Stimulated activated CD4-positive, alpha-beta T cell treated with anti-CD3 and anti-CD28 coated beads, TNF-alpha, amount 100 ng/mL, for 4 hours (primary cell): ENCODE results near the gene EEPD1.

Source experiments
- DNase-seq, 3 experiments: peaks; one replicate each; pipeline ENCODE4 v3.0.0-alpha.2; 2020; ENCODE audit warnings: low read depth in 3 of 3

Gene EEPD1

DNA sequence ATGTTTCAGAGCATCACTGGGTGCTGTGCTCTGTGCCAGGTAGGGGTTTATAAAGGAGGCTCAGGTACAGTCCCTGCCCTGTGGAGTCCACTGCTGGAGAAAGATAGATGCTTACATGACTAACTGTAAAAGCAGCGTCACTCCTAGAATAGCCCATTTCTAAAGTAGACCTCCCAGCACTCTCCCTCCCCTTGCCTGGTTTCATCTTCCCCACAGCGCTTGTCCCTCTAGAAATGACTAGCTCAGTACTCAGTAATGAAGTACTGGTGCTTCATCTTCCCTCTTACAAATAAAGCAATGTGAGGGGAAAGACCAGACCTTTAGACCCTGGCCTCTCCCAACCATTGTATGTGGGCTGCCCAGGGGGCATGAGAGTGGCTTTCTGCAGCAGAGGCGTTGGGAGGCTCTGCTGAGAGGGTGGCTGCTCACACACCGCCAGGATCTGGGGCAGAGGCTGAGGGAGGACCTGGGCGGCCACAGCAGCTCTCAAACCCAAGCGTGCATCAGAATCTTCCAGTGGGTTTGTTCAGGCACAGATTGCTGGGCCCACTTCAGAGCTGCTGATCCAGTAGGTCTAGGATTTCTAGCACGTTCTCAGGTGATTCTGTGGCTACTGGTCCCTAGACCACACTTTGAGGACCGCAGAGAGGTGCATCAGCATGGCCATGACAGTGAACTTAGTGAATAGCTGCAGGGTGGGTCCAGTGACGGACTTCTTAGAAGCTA lies 126.3 kb downstream of the EEPD1 start:
- no peak for DNase-seq

DNA sequence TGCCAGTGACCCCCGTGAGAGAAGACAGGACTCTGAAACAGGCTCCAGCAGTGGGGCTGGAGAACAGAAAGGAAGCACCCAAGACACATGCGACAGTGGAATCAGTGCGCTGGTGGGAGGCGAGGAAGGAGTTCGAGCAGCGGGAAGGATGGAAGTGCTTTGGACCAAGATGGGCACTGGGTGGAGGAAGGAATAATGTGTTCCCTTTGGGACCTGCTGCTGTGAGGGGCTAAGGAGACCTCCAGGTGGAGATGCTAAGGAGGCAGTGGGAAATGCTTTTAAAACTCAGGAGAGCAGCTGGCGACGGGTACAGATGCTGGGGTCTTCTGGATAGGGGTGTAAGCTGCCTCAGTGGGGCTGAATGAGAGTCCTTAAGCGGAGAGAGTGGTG lies 126.9 kb downstream of the EEPD1 start:
- DNase-seq: no peak

DNA sequence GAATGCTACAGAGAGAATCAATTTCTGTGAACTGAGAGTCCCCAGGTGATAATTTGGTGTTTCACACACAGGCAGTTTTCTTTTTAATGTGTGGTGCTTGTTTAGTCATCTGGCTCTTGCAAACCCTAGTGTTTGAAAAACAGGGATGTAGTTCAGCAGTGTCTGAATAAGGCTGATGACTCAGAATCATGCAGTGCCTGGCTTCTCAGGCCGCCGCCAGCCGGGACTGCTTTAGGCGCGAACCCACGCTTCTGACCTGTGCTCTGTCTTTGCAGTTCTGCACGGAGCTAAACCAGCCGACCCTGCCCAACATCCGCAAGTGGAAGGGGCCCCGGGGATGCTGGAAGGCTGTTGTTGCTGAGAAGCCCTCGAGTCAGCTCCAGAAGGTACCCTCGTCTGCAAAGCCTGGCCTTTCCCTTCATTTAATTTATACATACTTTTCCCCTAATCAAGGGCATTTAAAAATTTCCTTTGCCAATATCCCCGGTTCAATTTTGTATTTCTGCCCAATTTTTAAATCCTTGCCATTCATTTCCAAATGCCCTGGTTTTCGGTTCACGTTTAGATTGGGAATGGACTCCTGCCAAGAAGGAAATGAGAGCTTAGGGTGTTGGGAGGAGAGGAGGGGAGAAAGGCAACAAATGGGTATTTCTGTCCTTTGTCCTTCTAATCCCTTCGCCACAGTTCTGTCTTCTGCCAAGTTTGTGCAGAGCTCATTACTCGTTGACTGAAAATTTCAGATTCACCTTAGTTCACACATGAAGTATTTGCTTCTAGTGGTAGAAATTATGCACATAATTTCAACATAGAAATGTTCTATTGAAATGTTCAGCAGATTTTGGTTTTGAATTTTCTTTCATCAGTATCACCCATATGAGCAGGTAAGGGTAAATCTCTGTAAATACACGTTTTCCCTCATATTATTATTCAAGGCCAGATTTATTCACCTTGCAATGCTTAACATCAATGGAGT lies 128.1 kb downstream of the EEPD1 start:
- DNase-seq: no peak

DNA sequence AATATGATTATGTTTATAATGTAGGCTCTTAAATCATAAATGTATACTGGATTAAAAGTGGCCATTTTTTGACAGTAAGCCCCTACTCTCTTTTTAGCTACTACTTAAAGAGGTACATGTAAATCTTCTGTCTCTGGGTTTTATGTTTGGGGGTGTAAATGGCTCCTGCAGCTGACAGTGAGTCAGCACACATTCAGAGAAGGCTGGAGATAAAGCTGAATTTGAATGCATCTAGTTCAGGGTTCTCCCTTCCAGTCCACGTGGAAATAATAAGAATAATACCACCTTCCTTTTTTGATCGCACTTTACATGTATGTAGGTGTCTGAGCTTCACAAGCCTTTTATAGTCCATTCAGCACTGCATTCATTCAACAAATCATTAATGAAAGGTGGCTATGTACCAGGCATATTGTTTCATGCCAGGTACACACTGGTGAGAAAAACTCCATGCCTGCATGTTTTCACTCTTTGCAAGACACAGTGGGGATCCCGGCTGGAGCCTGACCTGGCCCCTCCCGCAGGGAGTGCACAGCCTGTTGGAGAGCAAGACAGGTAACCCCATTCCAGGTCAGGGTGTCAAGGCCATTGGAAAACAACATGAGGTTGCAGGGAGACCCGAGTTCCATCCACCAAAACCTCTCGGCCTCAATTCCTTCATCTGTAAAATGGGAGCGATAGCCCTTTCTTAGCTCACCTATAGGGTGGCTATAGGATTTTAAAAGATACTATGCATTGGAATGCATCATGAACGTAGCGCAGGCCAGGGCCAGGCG lies 129.1 kb downstream of the EEPD1 start:
- no peak for DNase-seq

DNA sequence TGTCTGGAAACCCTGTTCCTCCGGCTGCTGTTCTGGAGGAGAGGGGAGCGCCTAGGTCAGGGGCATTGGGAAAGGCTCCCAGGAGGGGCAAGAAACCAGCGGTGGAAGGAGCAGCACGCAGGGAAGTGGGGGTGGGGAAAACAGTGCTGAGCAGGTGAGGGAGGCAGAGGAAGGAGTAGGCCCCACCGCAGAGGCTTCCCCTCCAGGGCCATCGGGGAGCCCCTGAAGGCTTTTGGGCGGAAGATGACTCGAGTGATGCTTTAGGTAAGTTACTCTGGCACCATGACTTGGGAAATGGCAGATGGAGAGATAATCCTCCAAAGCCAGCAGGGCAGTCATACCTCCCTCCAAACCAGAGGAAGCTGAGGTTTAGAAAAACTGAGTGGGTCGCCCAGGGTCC lies 130.1 kb downstream of the EEPD1 start:
- DNase-seq: no peak

DNA sequence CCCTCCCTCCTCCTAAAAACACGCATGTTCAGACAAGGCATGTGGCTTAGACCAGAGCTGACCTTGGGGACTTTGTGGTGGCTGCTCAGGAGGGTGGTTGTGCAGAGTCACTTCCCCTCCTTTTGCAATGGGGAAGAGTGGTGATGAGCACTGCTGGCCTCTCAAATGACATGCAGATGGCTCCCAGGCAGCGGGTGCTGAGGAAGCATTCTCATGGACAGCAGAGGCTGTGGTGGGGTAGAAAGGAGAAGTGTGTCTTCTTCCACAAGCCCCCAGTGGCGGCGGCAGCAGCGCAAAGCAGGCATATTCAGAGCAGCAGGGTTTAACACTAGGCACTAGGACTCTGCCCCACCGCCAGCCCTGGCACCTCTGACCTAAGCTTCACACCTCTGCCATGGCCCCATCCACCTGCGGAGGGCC lies 130.7 kb downstream of the EEPD1 start:
- no peak for DNase-seq

DNA sequence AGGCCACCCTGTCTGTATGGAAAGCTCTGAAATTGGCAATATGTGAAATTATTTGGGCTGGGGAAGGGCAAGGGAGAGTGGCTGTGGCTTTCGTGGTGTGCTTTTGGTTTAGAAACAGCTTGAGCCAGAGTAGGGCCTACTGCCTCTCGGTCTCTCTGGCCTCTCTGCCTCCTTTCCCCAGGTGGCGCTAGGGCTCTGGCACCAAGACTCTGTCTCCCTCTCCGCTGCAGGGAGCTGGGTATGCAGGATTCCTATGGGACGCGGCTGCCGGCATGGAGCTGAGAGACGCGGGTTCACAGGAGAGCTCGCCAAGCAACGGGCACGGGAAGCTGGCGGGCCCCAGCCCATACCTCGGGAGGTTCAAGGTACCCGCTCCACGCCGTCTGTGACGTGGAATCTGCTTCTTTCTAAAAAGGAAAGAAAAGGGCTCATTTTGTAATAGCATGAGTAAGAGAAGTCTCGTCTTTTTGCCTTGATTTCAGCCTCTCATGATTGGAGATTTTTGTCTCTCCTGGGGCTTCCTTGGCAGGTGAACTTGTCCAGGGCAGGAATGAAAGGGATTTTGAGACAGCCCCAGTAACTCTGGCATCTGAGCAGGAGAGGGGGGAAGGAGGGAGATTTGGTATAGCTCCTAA lies 131.5 kb downstream of the EEPD1 start:
- DNase-seq: no peak

DNA sequence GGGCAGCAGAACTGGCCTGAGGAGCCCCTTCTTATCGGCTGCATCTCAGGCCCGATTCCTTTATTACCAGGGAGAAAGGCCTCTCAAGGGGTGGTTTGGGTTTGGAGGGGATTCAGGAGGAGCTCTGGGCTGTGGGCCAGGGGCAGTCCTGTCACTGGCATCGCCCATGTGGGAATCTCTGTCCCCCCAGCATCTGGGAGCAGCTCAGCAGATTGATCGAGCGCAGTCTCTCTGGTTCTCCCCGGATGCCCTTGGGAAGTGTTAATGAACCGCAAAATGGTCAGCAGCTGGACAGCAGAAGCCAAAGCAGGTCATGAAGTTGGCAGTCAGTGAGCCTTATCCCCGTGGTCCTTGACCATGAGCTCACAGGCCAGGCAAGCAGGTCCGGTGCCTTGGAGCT lies 132.2 kb downstream of the EEPD1 start:
- DNase-seq: no peak

DNA sequence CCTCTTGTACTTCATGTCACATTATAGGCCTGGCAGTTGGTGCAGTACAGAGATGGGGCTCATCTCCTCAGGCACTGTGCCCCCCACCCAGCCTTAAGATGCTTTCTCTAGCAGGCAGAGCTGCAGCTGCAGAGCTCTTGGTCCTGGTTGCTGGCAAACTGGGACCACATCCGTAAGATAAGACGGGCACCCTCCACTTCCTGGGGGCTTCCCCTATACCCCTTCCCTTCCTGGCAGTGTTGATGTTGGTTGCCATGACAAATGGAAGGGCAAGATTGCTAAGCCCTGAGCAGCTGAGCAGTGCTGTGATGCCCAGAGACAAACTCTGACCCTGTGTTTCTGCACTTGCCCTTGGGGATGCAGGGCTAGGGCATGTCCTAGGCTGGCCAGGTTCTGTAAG lies 133.2 kb downstream of the EEPD1 start:
- DNase-seq: peak in 1 of 3 experiments; percentile 17

DNA sequence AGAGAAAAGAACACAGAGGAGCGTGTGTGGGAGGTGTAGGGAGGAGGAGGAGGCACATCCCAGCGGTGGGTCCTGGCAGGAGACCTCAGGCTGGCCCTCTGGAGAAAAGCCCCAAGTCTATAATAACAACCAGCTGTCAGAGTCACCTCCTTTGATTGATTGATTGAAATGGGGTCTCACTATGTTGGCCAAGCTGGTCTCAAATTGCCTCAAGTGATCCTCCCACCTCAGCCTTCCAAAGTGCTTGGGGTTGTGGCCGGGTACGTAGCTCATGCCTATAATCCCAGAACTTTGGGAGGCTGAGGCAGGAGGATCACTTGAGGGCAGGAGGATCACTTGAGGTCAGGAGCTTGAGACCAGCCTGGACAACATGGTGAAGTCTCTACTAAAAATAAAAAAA lies 133.6 kb downstream of the EEPD1 start:
- no peak for DNase-seq

DNA sequence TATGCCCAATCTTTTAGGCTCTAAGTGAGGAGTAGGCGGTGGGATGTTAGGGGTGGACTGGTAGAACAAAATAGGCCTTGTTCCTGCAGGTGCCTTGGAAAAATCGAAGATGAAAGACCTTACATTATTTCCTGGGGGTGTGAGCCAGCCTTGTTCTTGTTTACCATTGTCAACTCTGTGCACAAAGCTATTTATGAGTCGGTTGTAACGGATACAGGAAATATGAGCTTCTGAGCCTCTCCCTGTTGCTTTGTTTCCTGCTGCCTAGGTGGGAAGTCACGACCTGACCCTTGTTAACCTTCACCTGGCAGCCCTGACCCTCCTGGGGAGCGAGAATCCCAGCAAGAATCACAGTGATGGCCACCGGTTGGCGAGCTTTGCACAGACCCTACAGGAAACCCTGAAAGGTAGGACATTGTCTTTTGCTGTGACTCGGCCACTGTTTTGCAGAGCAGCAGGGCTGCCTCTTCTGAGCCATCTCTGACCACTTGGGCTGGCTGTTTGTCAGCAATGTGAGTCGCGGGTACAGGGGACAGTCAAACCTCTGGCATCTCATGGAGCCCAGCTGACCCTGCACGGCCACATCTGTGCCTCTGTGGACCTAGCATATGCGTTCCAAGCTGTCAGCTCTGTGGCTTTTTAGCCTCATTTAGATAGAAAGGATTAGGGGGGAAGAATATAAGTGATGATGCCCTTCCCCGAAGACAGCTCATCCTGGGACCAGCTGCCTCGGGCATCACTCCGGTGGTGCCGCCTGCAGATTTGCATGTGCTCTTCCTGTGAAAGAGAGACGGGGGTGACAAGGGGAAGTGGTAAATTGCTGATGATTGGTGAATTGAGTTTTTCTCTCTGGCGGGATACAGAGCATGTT lies 134.6 kb downstream of the EEPD1 start:
- DNase-seq: no peak

DNA sequence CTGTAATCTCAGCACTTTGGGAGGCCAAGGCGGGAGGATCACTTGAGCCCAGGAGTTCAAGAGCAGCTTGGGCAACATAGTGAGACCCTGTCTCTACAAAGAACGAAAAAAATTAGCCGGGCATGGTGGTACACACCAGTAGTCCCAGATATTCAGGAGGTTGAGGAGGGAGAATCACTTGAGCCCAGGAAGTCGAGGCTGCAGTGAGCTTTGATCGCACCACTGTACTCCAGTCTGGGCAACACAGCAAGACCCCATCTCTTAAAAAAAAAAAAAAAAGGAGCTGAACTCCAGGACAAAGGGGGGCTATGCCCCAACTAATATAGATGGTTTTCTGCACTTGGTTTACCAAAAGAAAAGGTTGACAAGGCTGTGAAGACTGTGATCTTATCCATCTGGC lies 135.4 kb downstream of the EEPD1 start:
- no peak for DNase-seq

DNA sequence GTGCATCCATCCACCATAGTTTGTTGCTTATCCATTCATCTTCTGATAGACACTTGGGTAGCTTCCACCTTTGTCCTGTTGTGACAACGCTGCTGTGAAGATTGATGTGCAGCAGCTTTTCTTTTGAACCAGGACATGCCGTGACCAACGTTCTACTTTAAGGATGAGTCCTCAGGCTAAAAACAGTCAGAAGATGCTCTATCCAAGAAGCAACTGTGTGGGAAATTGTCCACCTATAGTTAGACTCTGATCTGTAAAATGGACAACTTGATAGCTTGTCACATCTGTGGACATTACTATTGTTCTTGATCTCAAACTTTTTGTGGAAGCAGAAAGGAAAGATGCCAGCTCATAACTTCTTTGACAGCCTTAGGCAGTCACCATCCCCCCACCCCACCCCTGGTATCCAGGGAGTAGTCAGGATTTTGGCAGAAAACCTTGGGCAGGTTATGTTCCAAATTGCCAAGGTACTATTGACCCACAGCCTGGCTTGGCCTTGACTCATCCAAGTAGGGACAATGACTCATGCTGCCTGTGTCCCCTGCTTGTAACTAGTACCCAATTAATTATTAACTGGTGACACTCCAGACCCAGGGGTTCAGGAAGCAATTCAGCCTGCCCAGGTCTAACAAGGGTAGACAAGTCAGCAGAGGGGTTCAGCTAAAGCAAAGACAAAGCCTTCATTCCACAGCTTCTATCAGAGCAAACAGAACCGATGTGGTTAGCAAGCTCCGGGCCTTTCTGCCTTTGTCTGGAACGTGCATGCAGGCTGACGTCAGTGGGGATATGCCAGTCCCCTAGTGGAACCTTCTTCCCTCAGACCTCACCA lies 137.0 kb downstream of the EEPD1 start:
- no peak for DNase-seq

DNA sequence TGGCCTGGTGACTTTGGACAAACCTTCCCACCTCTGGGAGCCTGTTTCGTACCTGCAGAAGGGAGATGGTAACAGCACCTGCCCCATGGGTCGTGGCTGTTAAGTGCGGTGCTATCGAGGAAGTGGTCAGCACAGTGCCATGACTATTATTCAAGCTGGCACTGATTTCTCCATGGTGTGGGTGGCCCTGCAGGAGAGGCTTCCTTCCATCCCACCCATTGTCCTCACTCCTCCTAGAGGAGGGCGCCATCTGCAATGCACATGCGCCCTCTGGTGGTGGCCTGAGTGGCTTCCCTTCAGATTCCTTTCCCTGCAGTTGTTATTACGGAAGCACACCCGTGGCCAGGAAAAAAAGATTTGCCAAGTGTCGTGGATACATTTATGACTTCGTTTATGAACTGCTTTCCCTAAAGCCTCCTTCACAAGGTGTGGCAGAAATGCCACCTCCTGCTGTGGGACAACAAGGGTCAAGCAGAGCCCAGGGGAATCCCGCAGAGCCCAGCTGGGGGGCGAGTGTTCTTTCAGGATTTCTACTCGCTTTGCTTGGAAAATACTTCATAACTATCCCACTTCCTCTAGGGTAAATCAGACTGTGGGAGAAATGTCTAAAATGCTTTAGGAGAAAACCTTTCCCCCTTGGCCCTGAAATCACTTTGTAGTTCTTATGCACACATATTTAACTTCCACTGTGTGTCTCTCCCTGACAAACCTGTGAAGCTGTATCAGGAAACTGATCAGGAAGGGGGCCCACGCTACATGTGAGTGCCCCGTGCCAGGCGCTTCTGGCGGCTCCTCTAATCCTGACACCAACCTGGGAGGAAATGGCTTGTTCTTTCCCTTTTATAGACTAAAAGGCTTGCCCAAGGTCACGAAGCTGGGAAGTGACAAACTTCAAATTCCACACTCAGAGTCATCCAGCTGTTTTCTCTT lies 138.6 kb downstream of the EEPD1 start:
- DNase-seq: peak; percentile 56 to 63 (median 57)

DNA sequence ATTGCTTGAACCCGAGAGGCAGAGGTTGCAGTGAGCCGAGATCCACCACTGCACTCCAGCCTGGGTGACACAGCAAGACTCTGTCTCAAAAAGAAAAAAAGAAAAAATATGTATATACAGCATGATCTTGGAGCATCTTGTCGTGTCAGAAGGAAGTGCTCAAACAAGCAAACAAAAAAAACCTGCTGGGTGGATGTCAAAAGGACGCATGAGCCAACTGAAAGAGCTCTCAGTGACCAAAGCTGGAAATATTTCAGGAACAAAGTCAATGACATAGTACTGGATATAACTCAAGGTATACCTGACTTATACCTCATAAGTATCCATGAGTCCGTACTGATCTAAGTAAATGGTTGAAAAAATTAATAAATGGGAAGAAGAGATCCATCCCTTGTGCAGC lies 142.0 kb downstream of the EEPD1 start:
- no peak for DNase-seq

DNA sequence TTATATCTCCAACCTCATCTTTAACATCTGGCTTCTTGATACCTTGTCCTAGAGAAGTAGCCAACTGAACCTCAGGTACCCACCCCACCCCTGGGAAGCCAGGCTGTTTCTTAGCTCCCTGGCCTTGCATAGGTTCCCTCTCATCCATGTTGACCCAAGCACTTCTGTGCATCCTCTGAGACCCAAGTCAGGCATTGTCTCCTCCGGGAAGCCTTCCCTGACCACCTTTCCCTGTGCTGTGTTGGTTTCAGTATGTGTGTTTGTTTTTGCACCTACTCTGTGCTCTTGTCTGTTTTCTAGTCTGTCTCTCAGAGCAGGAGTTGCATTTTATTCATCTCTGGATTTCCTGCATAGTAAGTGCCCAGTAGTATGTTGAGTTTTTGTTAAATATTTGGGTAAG lies 143.2 kb downstream of the EEPD1 start:
- no peak for DNase-seq

DNA sequence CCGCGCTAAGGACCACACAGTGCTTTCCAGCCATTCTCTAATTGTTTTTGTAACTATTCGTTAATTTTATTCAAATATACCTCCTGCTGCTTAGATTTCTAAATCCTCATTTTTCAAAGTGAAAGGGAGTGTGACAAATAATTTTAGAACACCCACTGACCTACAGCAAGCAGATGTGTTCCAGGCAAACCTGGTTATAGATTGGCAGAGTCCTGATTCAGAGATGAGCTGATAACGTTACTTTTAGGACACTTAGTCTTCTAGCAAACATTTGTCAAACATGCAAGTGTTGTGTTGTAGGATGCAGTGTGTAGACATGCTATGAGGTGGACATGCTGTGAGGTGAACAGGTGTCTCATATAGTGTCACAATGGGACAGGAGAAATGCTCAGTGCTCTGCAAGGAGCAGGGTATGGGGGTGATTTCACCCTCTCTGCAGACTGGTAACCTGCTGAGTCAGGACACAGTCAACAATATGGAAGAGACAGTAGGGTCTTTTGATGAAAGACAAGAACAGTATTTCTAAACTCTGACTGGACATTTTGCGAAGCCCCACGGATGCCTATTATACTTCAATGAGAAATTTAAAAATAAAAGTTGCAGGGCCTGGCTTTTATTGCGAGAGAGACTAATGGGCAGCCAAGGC lies 144.4 kb downstream of the EEPD1 start:
- no peak for DNase-seq

DNA sequence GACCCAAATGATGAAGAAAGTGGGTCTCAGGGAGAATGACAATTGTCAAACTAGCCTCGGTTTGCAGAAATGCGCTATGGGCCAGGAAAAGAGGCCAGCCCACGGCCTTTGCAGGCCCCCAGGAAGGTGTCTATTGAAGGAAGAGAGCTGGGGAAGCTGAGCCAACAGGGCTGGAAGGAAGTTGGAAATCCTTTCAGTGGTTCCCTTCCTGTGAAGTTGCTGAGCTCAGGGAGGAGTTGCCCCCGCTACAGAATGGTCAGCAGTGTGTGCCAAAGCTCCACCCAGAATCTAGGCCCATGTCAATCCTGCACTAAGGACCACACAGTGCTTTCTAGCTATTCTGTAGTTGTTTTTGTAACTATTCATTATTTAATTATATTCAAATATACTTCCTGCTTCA lies 145.1 kb downstream of the EEPD1 start:
- DNase-seq: no peak
